Muscle of leg (tissue), 11 donors: ENCODE measurements around the gene TFPT. TPM values are rescaled to one million over a fixed set of nuclear protein-coding genes. Genes with fewer than 3 reads are reported as not detected.

Experiments used
- DNase-seq: peaks from one replicate; pipeline ENCODE4 v3.0.0; 2013
- H3K27ac ChIP-seq: one replicate; pipeline ENCODE4 v1.5.1; 2013; ENCODE audit warnings: mild to moderate bottlenecking, low read length, control low read depth
- H3K27me3 ChIP-seq: one replicate; pipeline ENCODE4 v1.6.1; 2013; ENCODE audit warnings: low read length; ENCODE audit not compliant: control insufficient read depth, insufficient read depth
- H3K36me3 ChIP-seq: one replicate; pipeline ENCODE4 v1.6.1; 2013; ENCODE audit warnings: low read length; ENCODE audit not compliant: control insufficient read depth, insufficient read depth
- H3K4me1 ChIP-seq: one replicate; pipeline ENCODE4 v1.6.1; 2013; ENCODE audit warnings: low read length; ENCODE audit not compliant: control insufficient read depth, insufficient read depth
- H3K4me3 ChIP-seq: one replicate; pipeline ENCODE4 v1.5.1; 2013; ENCODE audit warnings: low read length, control low read depth
- H3K9me3 ChIP-seq: replicated peaks from 2 replicates; pipeline ENCODE4 v1.6.1; 2013; ENCODE audit warnings: low read depth, low read length; ENCODE audit not compliant: control insufficient read depth
- WGBS: methylation state at CpG from one replicate; pipeline ENCODE4 v1.1.5; 2013; ENCODE audit warnings: missing lambda C conversion rate; ENCODE audit not compliant: insufficient coverage; 5-methylcytosine and 5-hydroxymethylcytosine counted together
- polyA plus RNA-seq, 8 donors: library from polyadenylated mRNA; unstranded; fragments of 120-200 nt; gene quantifications; one replicate each; pipeline versions ENCODE4 v1.2.1 to v1.2.3, GENCODE V29; 2013; ENCODE audit warnings: inconsistent platforms in 1 of 8, low replicate concordance in 1 of 8; ENCODE audit not compliant: insufficient read length in 8 of 8, insufficient read depth in 1 of 8
- total RNA-seq: library from RNA; stranded (reverse); fragments of 120-200 nt; gene quantifications from one replicate; pipeline ENCODE4 v1.2.4, GENCODE V29; 2013

Gene TFPT
- total and polyA plus RNA-seq, 9 donors, result 15.1 to 18.4 (median 17.1) TPM

DNA sequence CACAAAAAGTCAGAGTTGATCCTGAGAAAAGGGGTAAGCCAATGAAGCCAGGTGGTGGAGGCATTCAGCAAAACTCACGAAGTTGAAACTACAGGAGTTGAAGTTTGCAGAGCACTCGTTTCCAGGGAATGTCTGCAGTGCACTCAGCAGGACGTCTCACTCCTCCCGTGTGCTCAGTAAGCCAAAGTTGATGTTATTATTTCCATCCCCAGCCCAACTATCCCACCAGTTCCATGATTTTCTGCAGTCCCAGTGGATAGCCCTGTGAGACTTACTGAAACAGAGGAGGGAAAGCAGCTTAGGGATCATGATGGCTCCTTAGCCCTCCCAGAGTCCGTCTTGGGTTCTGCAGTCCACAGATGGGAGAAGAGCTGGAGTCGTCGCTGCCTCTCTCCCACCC is 34.4 kb downstream of the TFPT start, which contains the start of gene TARM1:
TSS of gene TARM1 (minus strand) at position 334 of the 400 bp plus-strand sequence. CDS start at position 309, 25 bp downstream.
- Histone ChIP-seq H3K9me3 (peaks cover 8% of the 10 kb centered on the region), H3K4me1 (no peaks in the 10 kb centered on the region), H3K27me3 (no peaks in the 10 kb centered on the region), H3K4me3 (no peak within 1 kb of the TSS), H3K27ac (no peak within 1 kb of the TSS), H3K36me3 (no peaks in the 10 kb centered on the region)
- DNase-seq, result no peak
- WGBS, result 57% methylated on average over 1 of the region's 7 CpGs

GRCh38 chr19:54077334-54077733 is 38.1 kb downstream of the TFPT start:
- no CpG with 5 or more reads among the region's 5 CpGs for WGBS
- no peaks in the 10 kb centered on the region for H3K4me1 ChIP-seq

DNA sequence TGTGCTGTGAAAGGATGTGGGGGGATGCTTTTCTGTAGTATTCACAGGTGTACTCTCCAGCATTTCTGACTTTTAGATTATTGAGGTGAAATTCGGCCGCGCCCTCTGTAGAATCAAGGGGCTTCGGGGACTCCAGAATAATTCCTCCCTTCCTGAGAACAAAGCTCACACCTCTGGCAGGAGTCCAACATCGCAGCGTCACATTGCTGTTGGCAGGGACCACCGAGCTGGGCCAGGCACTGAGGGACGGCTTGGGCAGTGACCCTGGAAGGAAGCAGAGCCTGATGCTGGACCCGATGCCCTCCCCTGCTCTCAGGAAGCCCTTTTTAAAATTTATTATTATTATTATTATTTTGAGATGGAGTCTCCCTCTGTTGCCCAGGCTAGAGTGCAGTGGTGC is 40.6 kb downstream of the TFPT start:
- WGBS, result 73% methylated on average over 7 of the region's 9 CpGs
- Histone ChIP-seq H3K4me1 (no peaks in the 10 kb centered on the region), H3K36me3 (no peaks in the 10 kb centered on the region), H3K4me3 (no peak overlapping the region), H3K9me3 (peaks cover under 1% of the 10 kb centered on the region), H3K27ac (no peak overlapping the region), H3K27me3 (no peaks in the 10 kb centered on the region)
- DNase-seq, result no peak

More at GRCh38 chr19:54077334-54077733, 38.1 kb downstream of the TFPT start:
- H3K27ac ChIP-seq, result no peak overlapping the region
- H3K27me3 ChIP-seq, result no peaks in the 10 kb centered on the region
- peak; percentile 25 for DNase-seq
- H3K36me3 ChIP-seq, result no peaks in the 10 kb centered on the region
- H3K9me3 ChIP-seq, result peaks cover 8% of the 10 kb centered on the region
- no peak overlapping the region for H3K4me3 ChIP-seq

DNA sequence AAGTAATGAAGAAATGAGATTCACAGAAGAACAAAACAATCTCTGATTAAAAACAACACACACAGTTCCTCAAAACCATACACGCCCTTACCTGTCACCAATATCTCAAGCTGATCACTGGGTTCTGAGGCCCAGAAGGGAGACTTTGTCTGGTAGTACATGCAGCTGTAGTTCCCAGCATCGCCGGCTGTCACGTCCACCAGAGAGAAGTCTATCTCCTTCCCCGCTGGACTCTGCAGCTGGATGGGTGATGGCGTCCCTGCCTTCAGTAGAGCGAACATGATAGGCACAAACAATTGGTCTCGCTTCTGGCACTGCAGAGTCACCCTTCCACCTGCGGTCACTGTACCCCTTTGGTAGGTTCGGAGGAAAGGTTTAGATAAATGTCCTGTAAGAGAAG is 41.6 kb downstream of the TFPT start:
- DNase-seq, result no peak
- no peak overlapping the region for H3K27ac ChIP-seq
- H3K9me3 ChIP-seq, result peaks cover 2% of the 10 kb centered on the region
- no peak overlapping the region for H3K4me3 ChIP-seq
- no peaks in the 10 kb centered on the region for H3K4me1 ChIP-seq
- H3K27me3 ChIP-seq, result no peaks in the 10 kb centered on the region
- WGBS, result 86% methylated on average over 7 of the region's 10 CpGs
- H3K36me3 ChIP-seq, result no peaks in the 10 kb centered on the region

DNA sequence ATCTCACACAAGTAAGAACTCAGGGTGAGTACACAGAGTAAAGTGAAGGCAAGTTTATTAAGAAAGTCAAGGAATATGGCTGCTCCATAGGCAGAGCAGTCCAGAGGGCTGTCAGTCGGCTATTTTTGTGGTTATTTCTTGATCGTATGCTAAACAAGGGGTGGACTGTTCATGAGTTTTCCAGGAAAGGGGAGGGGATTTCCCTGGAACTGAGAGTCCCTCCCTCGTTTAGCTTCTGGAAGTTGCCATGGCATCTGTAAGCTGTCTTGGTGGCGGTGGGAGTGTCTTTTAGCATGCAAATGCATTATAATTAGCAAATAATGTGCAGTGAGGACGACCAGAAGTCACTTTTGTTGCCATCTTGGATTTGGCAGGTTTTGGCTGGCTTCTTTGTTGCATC is 46.0 kb downstream of the TFPT start:
- no peaks in the 10 kb centered on the region for H3K4me1 ChIP-seq
- peaks cover 2% of the 10 kb centered on the region for H3K9me3 ChIP-seq
- DNase-seq, result no peak
- H3K27me3 ChIP-seq, result no peaks in the 10 kb centered on the region
- H3K27ac ChIP-seq, result no peak overlapping the region
- WGBS, result 61% methylated on average over 5 of the region's 5 CpGs
- H3K36me3 ChIP-seq, result no peaks in the 10 kb centered on the region
- no peak overlapping the region for H3K4me3 ChIP-seq

- 62% methylated on average over 23 of the region's 34 CpGs for WGBS
- H3K4me3 ChIP-seq, result no peak within 1 kb of the TSS
- H3K36me3 ChIP-seq, result no peaks in the 10 kb centered on the region
- no peaks in the 10 kb centered on the region for H3K4me1 ChIP-seq
- no peak within 1 kb of the TSS for H3K27ac ChIP-seq
- no peak for DNase-seq
- no peaks in the 10 kb centered on the region for H3K9me3 ChIP-seq
- H3K27me3 ChIP-seq, result no peaks in the 10 kb centered on the region
Measured at GRCh38 chr19:54063350-54064116, 51.9 kb downstream of the TFPT start, which contains the start of gene VSTM1. Gene VSTM1, minus strand, starts transcription at chr19:54063897. Its CDS starts 120 bp downstream, at chr19:54063777.

GRCh38 chr19:54062643-54063042 is 52.8 kb downstream of the TFPT start:
- Histone ChIP-seq H3K9me3 (no peaks in the 10 kb centered on the region), H3K4me3 (no peak overlapping the region), H3K27me3 (no peaks in the 10 kb centered on the region), H3K27ac (no peak overlapping the region), H3K36me3 (no peaks in the 10 kb centered on the region), H3K4me1 (no peaks in the 10 kb centered on the region)
- peak; percentile 1 for DNase-seq
- WGBS, result 67% methylated on average over 9 of the region's 9 CpGs

Other genes starting within 250 kb of the TFPT start
- 21.9 TPM for gene MYADM, start 247.8 kb downstream of the TFPT start, total RNA-seq
- 100 to 1,000 TPM; 158 to 234 (median 219) TPM for gene MYADM, start 247.8 kb downstream of the TFPT start, polyA plus RNA-seq
- not detected for gene PRKCG, start 233.5 kb downstream of the TFPT start, total RNA-seq
- gene PRKCG, start 233.5 kb downstream of the TFPT start, polyA plus RNA-seq, result 1 to 10 TPM in 1 of 8 donors, under 1 TPM in 7; 0.08 to 1.1 (median 0.32) TPM
- gene CACNG7, start 206.4 kb downstream of the TFPT start, total RNA-seq, result 0.04 TPM
- gene CACNG7, start 206.4 kb downstream of the TFPT start, polyA plus RNA-seq, result 1 to 10 TPM in 5 of 8 donors, under 1 TPM in 2, not detected in 1; 0.56 to 2.1 (median 1.1) TPM
- 0.09 TPM for gene CACNG8, start 152.7 kb downstream of the TFPT start, total RNA-seq
- gene CACNG8, start 152.7 kb downstream of the TFPT start, polyA plus RNA-seq, result 1 to 10 TPM in 2 of 8 donors, under 1 TPM in 6; 0.29 to 1.1 (median 0.65) TPM
- 21.5 TPM for gene CACNG6, start 124.0 kb downstream of the TFPT start, total RNA-seq
- gene CACNG6, start 124.0 kb downstream of the TFPT start, polyA plus RNA-seq, result 10 to 100 TPM; 25.7 to 47.8 (median 33.0) TPM
- gene VSTM1, start 51.8 kb downstream of the TFPT start, total RNA-seq, result not detected
- gene VSTM1, start 51.8 kb downstream of the TFPT start, polyA plus RNA-seq, result under 1 TPM in 6 of 8 donors, not detected in 2; 0.19 to 0.53 (median 0.25) TPM
- gene TARM1, start 34.3 kb downstream of the TFPT start, total RNA-seq, result not detected
- gene TARM1, start 34.3 kb downstream of the TFPT start, polyA plus RNA-seq, result under 1 TPM in 3 of 8 donors, not detected in 5; 0.14 to 0.27 (median 0.27) TPM
- gene OSCAR, start 14.9 kb downstream of the TFPT start, total RNA-seq, result 0.09 TPM
- gene OSCAR, start 14.9 kb downstream of the TFPT start, polyA plus RNA-seq, result under 1 TPM; 0.31 to 0.74 (median 0.47) TPM
- 167 TPM for gene NDUFA3, start 12.8 kb downstream of the TFPT start, total RNA-seq
- 100 to 1,000 TPM in 6 of 8 donors, 10 to 100 TPM in 2; 89.3 to 124 (median 105) TPM for gene NDUFA3, start 12.8 kb downstream of the TFPT start, polyA plus RNA-seq
- gene PRPF31, start 97 bp upstream of the TFPT start, total RNA-seq, result 38.7 TPM
- 10 to 100 TPM; 43.2 to 55.5 (median 52.8) TPM for gene PRPF31, start 97 bp upstream of the TFPT start, polyA plus RNA-seq
- gene CNOT3, start 22.1 kb upstream of the TFPT start, total RNA-seq, result 8.3 TPM
- gene CNOT3, start 22.1 kb upstream of the TFPT start, polyA plus RNA-seq, result 10 to 100 TPM; 26.9 to 51.1 (median 37.5) TPM
- gene LENG1, start 44.1 kb upstream of the TFPT start, total RNA-seq, result 9.0 TPM
- 10 to 100 TPM in 2 of 8 donors, 1 to 10 TPM in 6; 9.1 to 11.1 (median 9.7) TPM for gene LENG1, start 44.1 kb upstream of the TFPT start, polyA plus RNA-seq
- gene TMC4, start 57.5 kb upstream of the TFPT start, total RNA-seq, result 1.5 TPM
- gene TMC4, start 57.5 kb upstream of the TFPT start, polyA plus RNA-seq, result 1 to 10 TPM; 1.9 to 8.0 (median 4.1) TPM
- gene MBOAT7, start 73.9 kb upstream of the TFPT start, total RNA-seq, result 11.1 TPM
- 10 to 100 TPM; 20.1 to 38.3 (median 28.5) TPM for gene MBOAT7, start 73.9 kb upstream of the TFPT start, polyA plus RNA-seq
- gene TSEN34, start 75.7 kb upstream of the TFPT start, total RNA-seq, result 25.8 TPM
- gene TSEN34, start 75.7 kb upstream of the TFPT start, polyA plus RNA-seq, result 10 to 100 TPM; 28.0 to 42.8 (median 36.3) TPM
- gene RPS9, start 85.2 kb upstream of the TFPT start, total RNA-seq, result 2,526 TPM
- 1,000 to 10,000 TPM; 2,473 to 2,976 (median 2,757) TPM for gene RPS9, start 85.2 kb upstream of the TFPT start, polyA plus RNA-seq
- 1.4 TPM for gene LILRB3, start 107.3 kb upstream of the TFPT start, total RNA-seq
- 1 to 10 TPM; 1.6 to 4.2 (median 2.9) TPM for gene LILRB3, start 107.3 kb upstream of the TFPT start, polyA plus RNA-seq
- 0.71 TPM for gene LILRA6, start 127.1 kb upstream of the TFPT start, total RNA-seq
- 1 to 10 TPM; 1.0 to 2.6 (median 1.8) TPM for gene LILRA6, start 127.1 kb upstream of the TFPT start, polyA plus RNA-seq
- 5.5 TPM for gene LILRB5, start 141.6 kb upstream of the TFPT start, total RNA-seq
- gene LILRB5, start 141.6 kb upstream of the TFPT start, polyA plus RNA-seq, result 10 to 100 TPM in 2 of 8 donors, 1 to 10 TPM in 6; 6.1 to 11.8 (median 8.2) TPM
- 0.53 TPM for gene LILRB2, start 165.5 kb upstream of the TFPT start, total RNA-seq
- gene LILRB2, start 165.5 kb upstream of the TFPT start, polyA plus RNA-seq, result 1 to 10 TPM; 1.4 to 2.9 (median 2.2) TPM
- gene LILRA5, start 197.5 kb upstream of the TFPT start, total RNA-seq, result 0.22 TPM
- gene LILRA5, start 197.5 kb upstream of the TFPT start, polyA plus RNA-seq, result 1 to 10 TPM in 2 of 8 donors, under 1 TPM in 6; 0.17 to 1.5 (median 0.61) TPM
- gene LILRA4, start 223.5 kb upstream of the TFPT start, total RNA-seq, result not detected
- gene LILRA4, start 223.5 kb upstream of the TFPT start, polyA plus RNA-seq, result under 1 TPM in 1 of 8 donors, not detected in 7; 0.48 TPM
- 5.3 TPM for gene LAIR1, start 249.3 kb upstream of the TFPT start, total RNA-seq
- gene LAIR1, start 249.3 kb upstream of the TFPT start, polyA plus RNA-seq, result 10 to 100 TPM in 1 of 8 donors, 1 to 10 TPM in 7; 6.8 to 11.8 (median 7.4) TPM